NCI-H510A treated with DMSO at 0.1 percent for 48 hours (cell line): Measurements from ENCODE around the gene KIF1B.
"Not testable (repeated sequence)": the region's sequence is repeated elsewhere in the genome, so short reads cannot be mapped to it uniquely, and the experiment has no call there.

ENCODE experiments used
- DNase-seq: peaks from one replicate; lab custom pipeline; 2025; lab: John Stamatoyannopoulos, UW

Gene KIF1B

DNA sequence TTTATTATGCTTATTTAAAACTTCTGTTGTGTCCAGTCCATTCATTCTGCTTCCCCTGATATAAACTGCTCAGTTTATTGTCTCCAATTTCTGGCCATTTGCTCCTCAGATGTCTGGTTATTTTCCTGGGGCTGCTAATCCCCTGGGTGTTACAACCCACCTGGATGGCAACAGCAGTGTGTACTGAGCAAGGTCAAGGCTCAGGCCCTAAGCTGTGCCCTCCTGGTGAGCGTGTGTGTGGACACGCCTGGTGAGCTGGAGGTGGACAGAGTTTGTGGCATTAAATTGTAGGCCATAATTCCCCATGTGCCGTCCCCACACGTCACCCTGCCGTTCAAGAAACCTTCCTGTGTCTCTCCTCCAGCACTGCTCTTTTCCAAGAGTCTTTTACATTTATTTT, 18.1 kb upstream of the KIF1B start:
- DNase-seq = no peak

DNA sequence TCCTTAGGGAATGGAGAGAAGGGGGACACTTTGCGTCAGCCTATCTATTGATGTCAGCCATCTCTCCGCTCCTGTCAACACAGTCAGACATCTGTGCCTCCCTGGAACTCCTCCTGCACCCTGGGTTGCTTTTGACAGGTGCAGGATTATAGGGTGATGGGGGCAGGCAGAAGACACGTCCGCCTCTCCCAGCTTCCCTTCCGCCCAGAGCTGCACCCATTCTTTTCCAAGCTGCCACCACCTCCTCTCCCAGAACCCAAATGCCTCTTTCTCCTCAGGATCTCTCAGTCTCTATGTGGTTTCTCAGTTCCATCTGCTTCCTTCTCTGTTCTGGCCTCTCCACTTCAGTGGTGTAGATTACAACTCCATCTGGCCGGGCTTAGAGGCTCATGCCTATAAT, 17.1 kb upstream of the KIF1B start:
- DNase-seq = no peak

DNA sequence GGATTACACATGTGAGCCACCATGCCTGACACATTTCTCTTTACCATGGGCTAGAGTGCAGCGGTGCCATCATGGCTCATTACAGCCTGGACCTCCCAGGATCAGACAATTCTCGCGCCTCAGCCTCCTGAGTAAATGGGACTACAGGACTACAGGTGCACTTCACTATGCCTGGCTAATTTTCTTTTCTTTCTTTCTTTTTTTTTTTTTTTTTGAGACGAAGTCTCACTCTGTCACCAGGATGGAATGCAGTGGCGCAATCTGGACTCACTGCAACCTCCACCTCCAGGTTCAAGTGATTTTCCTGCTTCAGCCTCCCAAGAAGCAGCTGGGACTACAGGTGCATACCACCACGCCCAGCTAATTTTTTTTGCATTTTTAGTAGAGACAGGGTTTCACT, 14.8 kb upstream of the KIF1B start:
- no peak for DNase-seq

DNA sequence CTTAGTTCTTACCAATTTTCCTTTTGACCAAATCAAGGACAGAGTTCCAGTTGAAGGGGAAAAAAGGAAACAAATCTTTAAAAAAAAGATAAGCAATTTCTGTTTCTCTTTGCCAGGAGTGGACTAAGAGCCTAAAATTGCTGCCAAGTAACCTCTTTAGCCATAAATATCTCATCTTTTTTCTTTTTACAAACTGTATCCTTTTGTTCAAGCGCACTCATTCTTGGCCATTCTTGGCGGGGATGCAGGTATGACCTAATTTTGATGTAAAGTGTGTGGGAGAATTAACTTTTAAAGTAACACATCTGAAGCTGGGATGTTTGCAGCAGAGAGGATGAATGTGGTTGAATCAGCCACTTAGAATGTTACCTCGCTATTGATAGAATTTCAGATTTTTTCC, 13.4 kb upstream of the KIF1B start:
- no peak for DNase-seq

DNA sequence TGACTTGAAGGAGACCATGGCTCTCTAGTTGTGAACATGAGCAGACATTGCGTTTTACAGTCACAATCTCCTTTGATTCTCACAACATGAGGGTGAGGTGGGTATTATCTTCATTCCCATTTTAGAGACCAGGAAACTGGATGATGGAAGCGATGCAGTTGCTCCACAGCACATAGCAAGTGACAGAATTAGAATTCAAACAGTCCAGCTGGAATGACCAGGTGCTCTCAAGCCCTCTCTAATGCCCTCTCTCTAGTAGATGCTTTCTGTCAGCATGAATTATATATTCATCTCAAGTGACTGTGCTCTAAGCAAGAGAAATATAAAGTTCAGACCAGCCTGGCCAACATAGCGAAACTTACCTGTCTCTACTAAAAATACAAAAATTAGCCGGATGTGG, 9.8 kb upstream of the KIF1B start:
- DNase-seq = no peak

DNA sequence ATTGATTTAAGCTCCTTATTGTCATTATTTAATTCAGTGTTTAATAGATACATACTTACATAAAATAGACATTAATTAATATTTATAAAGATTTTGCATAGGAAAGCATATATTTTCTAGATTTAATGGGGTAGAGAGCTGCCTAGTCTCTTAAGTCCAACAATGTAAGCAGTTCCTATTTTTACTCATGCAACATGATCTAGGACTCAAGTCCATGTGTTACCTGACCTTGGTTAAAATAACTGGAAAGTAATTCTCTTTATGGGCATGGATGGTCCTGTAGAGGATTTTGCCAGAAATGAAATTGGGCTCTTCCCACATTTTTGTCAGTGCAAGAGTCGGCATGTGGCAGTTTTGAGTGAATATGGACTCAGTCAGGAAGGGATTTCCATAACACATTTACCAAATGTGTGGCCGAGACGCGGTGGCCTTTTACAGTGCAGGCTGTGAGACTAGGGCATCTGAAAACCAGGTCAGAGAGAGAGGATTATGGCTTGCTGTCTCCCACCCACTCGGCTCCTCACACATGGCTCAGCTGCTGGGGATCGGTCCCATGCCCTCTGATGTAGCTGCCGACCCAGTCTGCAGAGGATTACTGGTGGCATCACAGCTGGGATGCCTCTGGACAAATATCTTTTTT, 6.2 kb upstream of the KIF1B start:
- no peak for DNase-seq

DNA sequence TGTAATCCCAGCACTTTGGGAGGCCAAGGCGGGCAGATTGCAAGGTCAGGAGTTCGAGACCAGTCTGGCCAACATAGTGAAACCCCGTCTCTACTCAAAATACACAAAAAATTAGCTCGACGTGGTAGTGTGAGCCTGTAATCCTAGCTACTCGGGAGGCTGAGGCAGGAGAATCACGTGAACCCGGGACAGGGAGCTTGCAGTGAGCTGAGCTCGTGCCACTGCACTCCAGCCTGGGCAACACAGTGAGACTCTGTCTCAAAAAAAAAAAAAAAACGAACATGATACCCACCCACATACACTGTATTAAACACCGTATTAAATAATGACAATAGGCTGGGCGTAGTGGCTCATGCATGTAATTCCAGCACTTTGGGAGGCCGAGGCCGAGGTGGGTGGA, 5.2 kb upstream of the KIF1B start:
- not testable (repeated sequence) for DNase-seq

DNA sequence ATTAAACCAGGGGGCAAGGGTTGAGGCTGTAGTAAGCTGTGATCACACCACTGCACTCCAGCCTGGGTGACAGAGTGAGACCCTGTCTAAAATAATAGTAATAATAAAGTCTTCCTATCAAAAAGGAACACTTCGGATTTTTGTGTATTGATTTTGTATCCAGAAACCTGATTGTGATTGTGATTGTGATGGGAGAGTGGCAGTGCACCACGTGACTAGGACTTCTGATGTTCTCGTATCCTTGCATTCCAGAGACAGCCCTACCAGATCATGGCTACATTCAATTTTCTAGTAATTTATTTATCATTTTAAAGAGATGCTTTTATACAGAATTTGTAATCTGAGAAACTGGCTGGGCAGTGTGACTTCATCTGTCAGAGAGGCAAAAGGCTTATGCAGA, 2.6 kb upstream of the KIF1B start:
- no peak for DNase-seq

DNA sequence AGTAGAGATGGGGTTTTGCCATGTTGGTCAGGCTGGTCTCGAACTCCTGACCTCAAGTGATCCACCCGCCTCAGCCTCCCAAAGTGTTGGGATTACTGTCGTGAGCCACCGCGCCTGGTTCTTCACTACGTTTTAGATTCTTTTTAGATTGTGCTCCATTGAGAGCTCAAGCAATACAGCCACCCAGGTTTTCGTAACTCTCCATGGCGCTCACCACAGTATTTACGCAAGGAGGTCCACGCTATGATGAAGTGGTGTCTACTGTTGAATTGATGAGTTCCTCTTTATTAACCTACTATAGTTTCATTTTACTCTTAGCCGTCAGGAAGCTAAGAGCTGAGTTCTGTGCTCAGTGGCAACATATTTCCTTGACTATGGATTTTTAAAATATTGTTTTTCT, 1.8 kb upstream of the KIF1B start:
- no peak for DNase-seq

DNA sequence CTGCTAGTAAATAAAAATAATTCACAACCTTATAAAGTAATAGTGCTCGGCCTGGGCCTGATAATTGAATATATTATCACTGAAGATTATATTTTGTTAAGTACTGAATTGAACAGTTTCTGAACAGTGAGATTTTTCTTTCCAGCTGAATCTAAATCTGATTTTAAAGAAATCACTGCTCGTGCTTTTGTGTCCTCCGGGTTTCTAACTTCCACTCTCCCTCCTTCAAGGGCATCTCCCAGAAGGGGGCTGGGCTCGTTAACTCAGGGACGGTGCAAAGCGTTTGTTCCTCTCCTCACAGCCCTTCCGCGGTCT, 823 bp upstream of the KIF1B start:
- no peak for DNase-seq

DNA sequence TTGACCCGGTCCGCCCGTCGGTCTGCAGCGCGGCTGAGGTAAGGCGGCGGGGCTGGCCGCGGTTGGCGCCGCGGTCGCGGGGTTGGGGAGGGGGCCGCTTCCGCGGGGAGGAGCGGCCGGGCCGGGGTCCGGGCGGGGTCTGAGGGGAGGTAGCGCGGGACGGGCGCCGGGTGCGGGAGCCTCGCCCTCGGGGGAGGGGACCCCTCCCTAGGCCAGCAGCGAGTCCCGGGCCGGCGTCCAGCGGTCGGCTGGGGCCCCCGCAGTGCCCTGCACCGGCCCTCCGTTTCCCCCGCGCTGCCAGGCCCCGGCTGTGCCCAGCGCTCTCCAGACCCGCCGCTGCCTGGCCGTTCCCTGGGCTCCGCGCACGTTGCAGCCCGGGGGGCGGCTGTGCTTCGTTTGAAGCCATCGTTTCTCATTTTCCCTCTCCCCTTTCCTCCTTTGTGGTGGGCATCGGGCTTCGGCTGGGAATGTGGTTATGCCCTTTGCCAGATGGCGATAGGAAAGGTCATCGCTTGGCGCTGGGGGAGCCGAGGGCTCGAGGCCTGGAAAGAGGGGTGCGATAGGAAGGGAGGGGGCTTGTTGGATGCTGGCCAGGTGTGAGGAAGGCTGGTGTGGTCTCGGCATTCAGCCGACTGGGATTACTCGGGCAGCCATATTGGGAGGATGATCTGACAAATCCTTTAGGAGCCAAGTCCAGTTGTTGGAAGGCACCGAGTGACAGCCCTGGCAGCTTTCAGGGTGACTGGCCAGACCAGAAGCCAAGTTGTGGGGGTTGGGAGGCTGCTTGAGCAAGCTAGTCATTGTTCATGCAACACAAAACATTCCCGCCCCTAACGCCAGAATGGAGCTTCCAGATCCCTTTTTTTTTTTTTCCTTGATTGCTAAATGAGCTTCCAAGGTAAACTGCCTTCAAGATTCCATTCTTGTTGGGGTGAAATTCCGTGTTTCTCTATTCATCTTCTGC, 753 bp downstream of the KIF1B start:
- peak; percentile 96 for DNase-seq

DNA sequence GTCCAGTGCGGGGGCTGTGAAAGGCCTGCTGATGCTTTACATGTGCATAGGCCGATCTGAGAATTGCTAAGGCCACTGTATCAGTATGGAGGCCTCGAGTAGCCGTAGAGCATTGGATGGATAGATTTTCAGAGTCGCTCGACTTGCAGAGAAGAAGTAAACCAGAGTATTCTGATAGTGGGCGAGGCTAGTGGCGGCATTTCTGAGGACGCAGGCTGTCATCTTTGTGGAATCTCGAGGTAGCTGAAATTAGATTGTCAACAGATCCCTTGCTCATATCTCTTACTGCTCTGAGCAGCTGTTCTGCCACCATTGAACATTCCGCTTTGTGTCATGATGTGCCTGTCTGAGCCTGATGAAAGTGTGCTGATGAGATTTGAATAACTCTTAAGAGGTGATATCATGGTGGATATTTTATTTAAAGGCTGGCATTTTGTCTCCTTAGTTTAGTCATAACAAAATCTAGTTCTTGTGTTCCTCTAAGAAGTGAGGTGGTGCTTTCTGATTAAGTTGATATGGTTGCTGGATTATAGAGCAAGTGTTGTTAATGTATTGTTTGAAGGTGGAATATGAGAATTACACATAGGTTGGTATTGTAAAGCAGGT, 1.5 kb downstream of the KIF1B start:
- DNase-seq = peak; percentile 96

DNA sequence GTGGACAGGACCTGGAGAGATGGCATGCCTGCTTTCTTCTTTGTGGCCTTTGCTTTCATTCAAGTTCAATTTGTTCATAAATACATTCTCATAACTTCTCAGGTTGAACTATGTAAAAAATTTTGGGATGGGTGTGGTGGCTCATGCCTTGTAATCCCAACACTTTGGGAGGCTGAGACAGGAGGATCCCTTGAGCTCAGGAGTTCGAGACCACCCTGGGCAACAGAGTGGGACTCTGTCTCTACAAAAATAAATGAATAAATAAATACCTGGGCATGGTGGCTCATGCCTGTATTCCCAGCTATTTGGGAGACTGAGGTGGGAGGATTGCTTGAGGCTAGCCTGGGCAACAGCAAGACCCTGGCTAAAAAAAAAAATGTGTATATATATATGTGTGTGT, 2.1 kb downstream of the KIF1B start:
- no peak for DNase-seq

DNA sequence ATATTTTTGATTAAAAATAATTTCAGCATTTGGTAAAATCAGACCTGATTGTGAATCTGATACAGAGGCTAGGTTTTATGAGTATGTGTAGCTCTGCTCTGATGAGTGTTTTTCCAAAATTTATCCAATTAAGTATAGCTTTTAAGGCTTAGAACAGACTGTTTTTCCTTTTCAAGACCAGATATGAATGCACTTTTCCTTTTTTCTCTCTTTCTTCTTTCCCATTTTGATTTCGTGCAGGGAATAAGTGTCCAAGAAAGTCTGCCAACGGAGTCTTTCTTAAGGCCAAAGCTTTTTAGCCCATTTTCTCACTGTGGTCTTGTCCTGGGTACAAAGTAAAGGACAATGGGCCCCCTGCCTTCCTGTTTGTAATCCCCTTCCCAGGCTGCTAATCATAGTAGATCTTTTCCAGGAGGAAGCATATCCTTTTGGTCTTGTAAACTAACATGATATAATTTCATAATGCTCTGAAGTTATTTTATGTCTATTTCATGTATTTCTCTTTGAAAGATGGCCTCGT, 2.9 kb downstream of the KIF1B start:
- DNase-seq = no peak

DNA sequence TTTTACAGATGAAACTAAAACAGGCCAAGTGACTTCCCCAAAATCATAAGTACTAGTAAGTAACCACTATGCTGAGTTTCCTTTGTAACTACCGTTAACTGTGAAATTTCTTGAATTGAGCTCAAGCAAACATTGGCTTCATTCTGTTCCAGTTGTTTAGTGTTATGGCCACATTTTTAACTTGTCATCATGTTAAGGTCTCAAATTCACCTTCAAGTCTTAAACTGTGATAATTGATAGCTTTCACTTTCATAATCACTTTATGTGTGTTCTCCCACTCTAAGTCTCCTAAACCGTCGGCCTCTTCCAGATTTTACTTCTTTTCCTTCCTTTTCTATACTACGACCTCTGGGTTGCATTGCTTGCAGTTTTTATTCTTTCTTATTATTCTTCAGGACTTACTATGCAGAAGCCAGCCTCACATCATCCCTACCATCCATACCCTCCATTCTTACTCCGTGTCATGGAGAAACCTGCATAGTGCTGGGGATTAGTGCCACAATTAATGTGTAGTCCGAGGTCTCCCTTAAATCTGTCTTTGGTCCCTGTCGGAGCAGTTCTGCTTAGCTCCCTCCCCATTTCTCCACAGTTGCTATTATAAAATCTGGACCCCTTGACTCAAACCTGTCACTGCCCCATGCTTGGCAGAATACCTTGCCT, 5.8 kb downstream of the KIF1B start:
- no peak for DNase-seq

DNA sequence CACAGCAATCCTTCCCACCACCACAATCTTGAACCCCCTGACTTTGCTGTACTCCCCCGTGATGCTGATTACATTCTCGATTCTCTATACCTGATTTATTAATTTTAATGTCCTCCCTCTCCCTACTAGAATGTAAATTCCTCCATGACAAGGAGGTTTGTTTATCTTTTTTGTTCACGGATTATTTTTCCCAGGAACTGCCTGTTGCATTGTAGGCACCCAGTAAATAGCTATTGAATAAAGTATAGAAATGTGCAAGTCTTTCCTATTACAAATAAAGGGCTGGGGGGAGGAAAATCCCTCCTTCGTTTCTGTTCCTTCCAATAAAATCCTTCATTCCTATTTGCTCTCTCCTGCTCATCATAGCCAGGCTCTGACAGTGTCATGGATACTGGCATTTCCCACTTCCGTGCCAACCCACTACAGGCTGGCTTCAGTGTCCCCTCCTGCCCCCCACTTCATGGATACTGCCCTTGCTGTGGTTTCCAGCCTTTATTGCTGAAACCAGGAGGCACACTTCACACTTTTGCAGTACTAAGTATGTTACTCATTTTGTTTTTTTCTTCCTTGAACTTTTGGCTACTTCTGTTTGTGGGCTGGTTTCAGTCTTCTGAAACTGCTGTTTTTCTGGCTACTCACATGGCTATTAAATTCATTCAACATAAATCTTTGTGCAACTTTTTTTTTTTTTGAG, 7.5 kb downstream of the KIF1B start:
- DNase-seq = no peak

DNA sequence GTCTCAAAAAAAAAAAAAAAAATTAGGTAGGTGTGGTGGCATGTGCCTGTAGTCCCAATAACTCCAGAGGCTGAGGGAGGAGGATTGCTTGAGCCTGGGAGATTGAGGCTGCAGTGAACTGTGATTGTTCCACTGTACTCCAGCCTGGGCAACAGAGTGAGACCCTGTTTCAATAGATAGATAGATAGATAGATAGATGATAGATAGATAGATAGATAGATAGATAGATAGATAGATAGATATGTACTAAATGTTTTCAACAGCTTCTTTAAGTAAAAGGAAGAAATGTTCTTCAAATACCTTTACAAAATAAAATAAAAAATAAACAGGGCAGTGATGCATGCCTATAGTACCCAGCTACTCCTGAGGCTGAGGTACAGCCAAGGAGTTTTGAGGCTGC, 9.8 kb downstream of the KIF1B start:
- no peak for DNase-seq

DNA sequence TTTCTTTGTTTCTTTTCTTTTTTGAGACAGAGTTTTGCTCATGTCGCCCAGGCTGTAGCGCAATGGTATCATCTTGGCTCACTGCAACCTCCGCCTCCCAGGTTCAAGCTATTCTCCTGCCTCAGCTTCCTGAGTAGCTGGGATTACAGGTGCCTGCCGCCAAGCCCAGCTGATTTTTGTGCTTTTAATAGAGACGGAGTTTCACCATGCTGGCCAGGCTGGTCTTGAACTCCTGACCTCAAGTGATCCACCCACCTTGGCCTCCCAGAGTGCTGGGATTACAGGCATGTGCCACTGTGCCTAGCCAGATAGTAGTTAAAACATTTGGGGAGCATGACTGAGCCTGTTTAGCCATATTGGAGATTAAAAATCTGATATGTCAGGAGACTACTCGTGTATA, 10.3 kb downstream of the KIF1B start:
- not testable (repeated sequence) for DNase-seq

DNA sequence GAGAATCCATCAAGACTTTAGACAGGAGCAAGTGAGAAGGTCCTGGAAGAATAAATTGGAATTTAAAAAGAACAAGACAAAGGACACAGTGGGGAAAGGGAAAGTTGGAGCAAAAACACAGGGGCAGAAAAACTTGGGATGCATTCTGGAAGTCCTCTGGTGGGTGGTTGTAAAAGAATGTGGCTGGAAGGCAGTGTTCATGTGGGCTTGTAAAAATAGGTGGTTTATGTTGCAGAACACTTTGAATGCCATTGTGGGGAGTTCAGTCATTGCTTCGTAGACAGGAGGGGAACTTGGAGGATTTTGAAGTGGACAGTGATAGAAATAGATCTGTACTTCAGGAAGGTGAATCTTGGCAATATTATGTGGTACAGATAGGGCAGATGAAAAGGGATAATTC, 15.2 kb downstream of the KIF1B start:
- no peak for DNase-seq

DNA sequence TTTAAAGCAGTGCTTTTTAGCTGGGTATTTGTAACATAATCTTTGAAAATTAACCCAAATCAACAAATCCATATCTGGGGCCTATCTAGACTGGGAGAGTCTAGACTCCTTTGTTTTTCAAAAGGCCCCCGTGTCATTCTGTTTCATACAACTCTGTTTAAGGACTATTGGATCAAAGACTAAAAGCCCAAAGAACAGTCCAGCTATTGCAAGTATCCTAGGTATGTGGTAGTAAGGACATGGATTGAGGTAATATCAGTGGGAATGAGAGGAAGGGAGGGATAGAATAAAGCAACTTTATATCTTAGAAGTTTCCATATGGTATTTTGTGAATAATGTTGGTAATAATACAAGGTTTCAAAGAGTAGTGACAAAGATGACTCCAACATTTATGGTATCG, 18.2 kb downstream of the KIF1B start:
- DNase-seq = no peak

DNA sequence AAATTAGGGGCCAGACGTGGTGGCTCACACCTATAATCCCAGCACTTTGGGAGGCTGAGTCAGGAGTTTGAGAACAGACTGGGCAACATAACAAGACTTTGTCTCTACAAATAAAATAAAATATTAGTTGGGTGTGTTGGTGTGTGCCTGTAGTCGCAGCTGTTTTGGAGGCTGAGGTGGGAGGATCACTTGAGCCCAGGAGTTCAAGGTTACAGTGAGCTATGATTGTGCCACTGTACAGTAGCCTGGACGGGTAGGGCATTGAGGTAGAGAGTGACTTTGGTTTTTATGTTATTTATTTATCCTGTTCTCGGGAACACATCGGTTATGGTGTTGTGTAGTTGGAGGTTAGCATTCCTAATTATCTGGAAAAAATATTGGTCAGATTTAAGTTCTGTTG, 19.5 kb downstream of the KIF1B start:
- no peak for DNase-seq

DNA sequence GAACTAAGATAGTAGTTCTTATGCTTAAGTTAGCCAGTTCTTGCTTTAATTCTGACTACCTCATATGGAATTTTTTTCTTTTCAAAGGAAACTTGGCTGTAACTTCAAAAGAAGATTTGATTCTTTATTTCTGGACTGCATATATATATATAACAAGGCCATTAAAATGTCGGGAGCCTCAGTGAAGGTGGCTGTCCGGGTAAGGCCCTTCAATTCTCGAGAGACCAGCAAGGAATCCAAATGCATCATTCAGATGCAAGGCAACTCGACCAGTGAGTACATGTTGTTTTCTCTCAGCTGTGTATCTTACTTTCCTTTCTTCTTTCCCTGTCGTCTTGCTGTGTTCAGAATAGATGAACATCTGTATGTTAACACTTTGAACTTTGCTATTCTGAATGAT, 21.8 kb downstream of the KIF1B start:
- DNase-seq = no peak
